ENCODE data around the gene APBB2.

Gene APBB2

DNA sequence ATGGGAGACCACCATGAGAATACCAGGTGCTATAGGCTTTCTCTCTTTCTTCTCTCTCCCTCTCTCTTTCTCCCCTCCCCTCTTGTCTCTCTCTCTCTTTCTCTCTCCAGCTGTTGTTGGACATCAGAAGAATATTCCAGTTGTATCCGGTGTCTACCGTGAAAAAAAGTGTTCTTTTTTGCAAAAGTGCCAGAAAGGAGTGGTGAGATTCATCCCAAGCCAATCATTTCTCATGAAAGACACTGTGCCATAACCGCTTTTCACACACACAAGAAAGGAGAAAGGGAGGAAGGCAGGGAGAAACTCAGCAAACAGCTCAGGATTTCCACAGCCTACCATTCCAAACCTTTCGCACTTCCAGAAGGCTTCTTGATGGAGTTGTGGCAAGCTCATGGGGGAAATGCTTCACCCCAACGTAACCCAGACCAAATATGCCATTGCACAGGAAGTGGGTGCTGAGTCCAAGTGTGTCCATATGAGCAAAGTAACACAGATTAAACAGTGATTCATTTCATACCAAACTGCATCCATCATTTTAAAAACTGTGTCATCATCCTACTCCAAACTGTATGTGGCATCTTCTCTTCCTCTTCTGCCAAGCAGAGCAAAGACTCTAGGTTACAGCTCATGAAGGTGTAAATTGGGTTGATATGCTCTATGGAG lies 224.0 kb downstream of the APBB2 start:
- in situ Hi-C loops (cut with MboI; ENCODE audit: low pct_unique_long_range_greater_than_20kb, low sequenced_read_pairs): loop anchor here (25.0 kb wide), 1 partner anchor 222 kb away; the partner anchor contains the start of gene APBB2

DNA sequence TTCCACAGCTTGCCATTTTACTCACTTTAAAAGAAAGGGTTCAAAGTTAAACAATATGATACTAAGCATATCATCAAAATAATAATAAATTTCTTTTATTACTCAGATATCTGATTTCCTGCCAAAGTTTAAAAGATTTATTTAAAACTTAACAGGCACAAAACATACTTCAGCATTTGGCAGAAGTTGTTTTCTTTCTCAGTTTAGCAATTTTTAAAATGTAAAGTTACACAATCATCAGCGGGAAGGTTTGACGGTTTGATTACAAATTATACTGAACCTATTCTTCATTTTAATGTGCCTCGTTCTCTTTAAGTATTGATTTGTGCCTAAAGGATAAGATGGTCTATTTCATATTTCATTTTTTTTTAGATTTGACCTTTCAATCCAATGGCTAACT lies 227.2 kb downstream of the APBB2 start:
- in situ Hi-C loops (cut with MboI; ENCODE audit: low pct_unique_long_range_greater_than_20kb, low sequenced_read_pairs): loop anchor here (25.0 kb wide), 1 partner anchor 225 kb away; the partner anchor contains the start of gene APBB2
- no peak for DNase-seq

More for the DNA sequence above, 224.0 kb downstream of the APBB2 start:
- DNase-seq: no peak

DNA sequence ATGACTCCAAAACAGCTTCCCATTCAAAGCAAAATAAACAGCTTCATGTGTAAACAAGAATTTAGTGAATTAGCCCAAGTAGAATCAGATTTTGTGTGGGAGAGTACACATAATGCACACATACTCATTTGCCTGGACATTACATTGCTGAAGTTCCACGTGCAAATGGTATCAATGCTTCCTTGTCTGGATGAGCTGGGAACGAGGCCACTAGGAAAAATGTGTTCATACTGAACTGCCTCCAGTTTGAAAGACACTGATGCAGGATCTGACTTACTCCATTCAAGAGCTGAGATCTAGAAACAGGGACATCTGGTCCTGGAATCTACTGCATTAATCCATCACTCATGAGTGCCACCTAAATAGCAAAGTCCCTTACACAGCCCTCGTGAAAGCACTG lies 228.0 kb downstream of the APBB2 start:
- DNase-seq: no peak
- in situ Hi-C loops (cut with MboI; ENCODE audit: low pct_unique_long_range_greater_than_20kb, low sequenced_read_pairs): loop anchor here (25.0 kb wide), 1 partner anchor 226 kb away; the partner anchor contains the start of gene APBB2

DNA sequence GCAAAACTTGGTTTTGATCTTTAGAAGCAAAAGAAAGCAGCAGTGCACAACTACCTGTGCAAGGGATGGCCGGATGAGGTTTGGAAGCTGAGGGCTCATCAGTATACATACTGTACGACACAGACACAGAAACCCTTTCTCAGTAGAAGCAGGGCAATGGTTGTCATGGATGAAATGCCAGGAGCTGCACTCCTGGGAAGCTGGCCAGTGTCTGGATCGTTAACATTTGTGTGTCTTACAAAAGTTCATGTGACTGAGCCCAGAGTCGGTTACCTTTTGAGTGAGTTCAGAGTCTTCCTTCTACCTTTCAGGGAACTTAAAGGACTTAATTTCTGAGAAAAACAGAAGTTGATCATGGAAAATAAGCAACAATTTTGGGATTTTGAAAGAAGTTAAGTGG lies 230.3 kb downstream of the APBB2 start:
- in situ Hi-C loops (cut with MboI; ENCODE audit: low pct_unique_long_range_greater_than_20kb, low sequenced_read_pairs): loop anchor here (25.0 kb wide), 1 partner anchor 228 kb away; the partner anchor contains the start of gene APBB2
- no peak for DNase-seq

DNA sequence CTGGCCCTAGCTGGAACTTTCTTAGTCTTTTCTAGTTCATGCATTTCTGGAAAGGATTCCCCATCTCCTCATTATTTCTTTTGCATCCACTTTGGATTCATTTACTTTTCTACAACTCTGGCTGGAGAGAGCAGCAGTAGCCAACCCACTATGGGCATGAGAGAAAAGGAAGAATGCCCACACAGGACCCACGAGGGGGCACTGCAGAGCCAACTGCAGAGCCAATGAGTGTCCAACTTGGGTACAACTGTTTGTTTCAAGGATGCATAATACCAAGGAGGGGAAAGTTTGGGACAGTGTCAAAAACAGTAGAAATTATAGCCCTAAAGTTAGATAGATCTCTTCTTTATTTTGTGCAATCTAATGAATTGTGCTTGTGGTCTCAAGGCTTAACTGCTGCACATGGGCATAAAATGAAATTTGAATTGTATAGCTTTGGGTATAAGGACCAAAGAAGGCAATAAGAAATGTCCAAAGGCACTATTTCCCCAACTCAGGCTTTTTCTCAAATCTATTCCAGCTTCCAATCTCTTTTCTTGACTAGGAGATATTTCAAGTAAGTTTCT lies 233.9 kb downstream of the APBB2 start:
- in situ Hi-C loops (cut with MboI; ENCODE audit: low pct_unique_long_range_greater_than_20kb, low sequenced_read_pairs): loop anchor here (25.0 kb wide), 1 partner anchor 232 kb away; the partner anchor contains the start of gene APBB2
- DNase-seq: peak; percentile 41

DNA sequence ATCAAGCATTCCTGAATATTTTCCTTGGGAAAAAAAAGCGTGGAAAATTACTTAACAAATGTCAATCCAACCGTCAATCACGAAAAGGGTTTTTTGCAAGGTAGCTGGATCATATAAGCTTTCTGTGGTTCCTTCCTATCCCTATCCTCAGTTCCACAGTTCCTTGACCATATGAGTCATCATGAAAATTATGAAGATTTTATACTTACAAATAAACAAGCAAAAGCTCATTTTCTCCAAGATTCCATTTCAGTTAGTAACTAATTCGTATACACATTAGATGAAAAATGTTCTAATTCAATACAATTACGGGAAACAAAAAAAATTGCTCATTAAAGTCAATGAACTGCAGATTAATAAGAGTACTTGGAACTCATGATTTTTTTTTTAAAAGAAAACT lies 235.8 kb downstream of the APBB2 start:
- no peak for DNase-seq
- in situ Hi-C loops (cut with MboI; ENCODE audit: low pct_unique_long_range_greater_than_20kb, low sequenced_read_pairs): loop anchor here (25.0 kb wide), 1 partner anchor 234 kb away; the partner anchor contains the start of gene APBB2

DNA sequence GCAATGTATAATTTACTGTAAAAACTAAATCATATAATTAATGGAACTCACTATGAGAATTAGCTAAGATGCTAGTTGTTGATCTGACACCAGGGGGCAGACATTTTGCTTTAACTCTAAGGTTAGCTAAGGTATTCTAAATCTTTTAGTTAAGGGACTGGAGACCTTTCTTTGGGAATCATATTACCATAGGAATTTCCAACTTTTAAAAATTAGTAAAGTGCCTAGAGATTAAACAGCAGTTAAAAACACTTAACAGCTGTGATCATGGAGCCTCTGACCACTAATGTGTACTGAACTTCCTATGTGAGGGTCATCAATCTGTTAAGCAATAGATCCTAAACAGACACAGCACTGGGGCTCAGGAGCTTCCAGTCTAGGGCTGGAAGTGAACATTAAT lies 238.0 kb downstream of the APBB2 start:
- DNase-seq: peak; percentile 49
- in situ Hi-C loops (cut with MboI; ENCODE audit: low pct_unique_long_range_greater_than_20kb, low sequenced_read_pairs): loop anchor here (25.0 kb wide), 1 partner anchor 236 kb away; the partner anchor contains the start of gene APBB2

DNA sequence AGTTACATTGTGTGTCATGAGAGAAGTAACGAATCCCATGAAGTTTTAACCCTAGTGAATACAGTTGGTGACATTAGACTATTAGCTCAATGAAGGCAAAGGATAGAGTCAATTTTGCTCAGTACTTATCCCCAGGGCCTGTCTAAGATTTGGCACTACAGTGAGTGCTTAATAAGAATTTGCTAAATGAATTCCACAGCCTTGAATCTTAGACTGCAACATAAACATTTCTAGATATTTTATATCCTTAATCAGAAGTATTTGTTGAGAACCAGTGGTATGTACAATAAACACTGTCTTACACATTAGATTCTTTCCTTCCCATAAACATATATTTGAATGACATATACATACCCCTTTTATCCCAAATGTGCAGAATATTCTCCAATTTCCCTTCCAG lies 241.6 kb downstream of the APBB2 start:
- in situ Hi-C loops (cut with MboI; ENCODE audit: low pct_unique_long_range_greater_than_20kb, low sequenced_read_pairs): no loop called here
- no peak for DNase-seq

DNA sequence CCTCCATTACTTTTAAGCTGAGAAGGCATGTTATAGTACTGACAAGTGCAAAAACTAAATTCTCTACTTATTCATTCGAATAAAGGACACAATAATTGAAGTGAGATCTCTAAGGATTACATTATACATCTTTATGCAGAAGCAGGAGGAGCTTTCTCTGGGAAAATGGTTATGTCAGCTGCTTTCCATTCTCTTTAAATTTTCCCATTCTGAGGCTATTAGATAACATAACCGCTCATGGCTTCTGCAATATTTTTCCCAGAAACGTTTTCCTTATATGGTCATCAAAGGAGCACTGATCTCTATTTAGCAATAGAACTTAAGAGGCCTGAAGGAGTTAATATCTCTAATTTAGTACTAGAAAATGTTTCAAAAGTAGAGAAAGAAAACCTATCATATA lies 243.0 kb downstream of the APBB2 start:
- DNase-seq: no peak
- in situ Hi-C loops (cut with MboI; ENCODE audit: low pct_unique_long_range_greater_than_20kb, low sequenced_read_pairs): no loop called here

DNA sequence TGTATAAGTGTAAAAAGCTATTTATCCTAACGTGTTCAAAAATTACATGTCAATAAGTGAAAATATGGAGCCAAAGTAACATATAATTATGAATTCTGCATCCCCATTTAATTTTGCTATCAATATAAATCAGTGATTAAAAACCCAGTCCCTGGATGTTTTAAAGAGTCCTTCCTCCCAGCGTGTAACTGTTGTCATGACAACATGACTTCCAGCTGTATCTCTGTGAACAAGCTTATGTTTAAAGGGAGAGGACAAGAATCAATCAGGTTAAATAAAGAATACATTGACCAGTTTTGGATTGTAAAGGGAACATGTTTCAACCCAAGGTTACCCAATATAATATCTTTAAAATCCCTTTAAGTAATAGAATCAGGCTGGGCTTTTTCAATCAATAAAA lies 244.8 kb downstream of the APBB2 start:
- DNase-seq: no peak
- in situ Hi-C loops (cut with MboI; ENCODE audit: low pct_unique_long_range_greater_than_20kb, low sequenced_read_pairs): no loop called here

DNA sequence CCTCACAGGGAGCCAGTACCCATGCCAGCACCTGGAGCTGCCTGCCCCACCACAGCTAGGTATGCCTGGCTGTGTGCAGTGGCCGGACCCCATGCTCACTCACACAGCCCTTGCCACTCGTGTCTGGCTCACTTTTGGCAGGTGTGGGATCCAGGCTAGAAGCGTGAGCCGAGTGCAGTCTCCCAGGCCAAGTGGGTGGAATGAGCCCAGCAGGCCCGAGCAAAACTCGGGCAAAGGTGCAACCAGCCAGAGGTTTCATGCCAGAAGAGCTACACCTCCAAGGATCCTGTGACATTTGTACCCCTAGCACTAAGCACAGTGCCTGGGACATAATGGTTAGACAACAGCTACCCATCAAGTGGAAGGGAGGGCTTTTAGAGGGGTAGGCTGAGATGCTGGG lies 246.8 kb downstream of the APBB2 start:
- in situ Hi-C loops (cut with MboI; ENCODE audit: low pct_unique_long_range_greater_than_20kb, low sequenced_read_pairs): no loop called here
- DNase-seq: no peak

DNA sequence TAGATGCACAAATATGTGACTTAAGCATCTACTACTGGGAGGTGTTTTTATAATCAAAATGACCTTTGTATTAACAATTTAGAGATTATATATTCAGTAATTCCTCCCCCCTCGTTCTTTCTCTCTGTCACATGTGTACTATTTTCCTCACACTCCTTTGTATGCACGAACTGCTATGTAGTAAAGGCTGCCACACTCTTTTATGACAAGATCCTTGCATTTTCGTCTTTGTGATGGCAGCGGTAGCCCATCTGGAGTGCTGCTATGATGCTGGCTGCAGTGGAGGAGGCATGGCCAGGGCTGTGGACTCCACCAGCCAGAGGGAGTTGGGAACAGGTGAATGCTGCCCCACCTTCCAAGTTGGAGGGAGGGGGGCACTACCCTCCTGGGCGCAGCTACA lies 248.3 kb downstream of the APBB2 start:
- in situ Hi-C loops (cut with MboI; ENCODE audit: low pct_unique_long_range_greater_than_20kb, low sequenced_read_pairs): no loop called here
- no peak for DNase-seq

DNA sequence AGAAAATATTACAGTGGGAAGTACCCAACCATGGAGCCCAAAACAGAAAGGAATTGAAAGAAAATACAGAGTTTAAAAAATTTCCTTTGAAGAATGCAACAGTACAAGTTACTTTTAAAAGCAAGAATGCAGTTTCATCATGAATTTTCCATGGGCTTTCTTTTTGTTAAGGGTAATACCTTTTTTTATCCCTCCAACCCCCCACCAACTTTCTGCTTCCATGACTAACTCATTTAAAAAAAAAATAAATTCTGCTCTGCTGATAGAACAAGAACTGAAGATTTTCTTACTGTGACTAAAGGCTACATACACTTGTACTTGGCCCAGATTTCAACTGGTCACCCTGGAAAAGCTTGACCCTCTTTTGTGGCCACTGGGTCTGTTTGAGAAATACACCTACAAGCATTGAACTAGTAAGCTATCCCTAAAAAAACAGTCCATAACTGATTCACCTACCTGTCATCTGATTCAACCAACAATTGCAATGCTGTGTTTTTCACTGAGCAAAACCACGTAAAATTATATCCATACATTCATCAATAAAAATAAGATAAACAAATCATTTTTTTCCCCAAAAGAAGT lies 250.4 kb downstream of the APBB2 start:
- no peak for DNase-seq
- in situ Hi-C loops (cut with MboI; ENCODE audit: low pct_unique_long_range_greater_than_20kb, low sequenced_read_pairs): no loop called here

DNA sequence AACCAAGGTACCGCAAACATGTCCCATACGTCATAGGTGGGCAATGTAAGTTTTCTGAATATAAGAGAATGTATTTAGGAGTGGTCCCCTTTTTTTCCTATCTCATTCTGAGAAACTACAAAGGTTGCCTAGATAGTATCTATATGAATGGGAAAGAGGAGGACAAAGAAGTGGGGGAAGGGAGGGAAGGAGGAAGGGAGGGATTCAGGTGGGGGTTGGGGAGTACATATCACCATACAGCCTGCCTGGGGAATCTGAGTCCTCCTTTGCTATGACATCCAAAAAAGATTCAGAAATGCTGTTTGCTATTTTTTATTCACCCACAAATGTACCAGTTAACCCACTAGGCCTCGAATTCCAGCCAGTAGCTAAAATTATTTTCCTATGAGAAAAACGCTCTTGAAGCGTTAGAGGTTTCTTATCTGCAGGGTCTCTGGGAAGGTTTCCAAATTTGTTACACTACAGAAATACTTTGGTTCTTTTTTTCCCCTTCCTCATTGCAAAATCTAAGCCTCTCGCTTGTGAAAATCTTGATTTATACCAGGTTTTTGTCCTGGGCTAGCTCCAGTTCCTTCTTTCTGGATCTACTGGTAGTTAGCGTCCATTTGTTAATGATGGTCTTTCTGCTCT lies 251.7 kb downstream of the APBB2 start:
- no peak for DNase-seq
- in situ Hi-C loops (cut with MboI; ENCODE audit: low pct_unique_long_range_greater_than_20kb, low sequenced_read_pairs): no loop called here

DNA sequence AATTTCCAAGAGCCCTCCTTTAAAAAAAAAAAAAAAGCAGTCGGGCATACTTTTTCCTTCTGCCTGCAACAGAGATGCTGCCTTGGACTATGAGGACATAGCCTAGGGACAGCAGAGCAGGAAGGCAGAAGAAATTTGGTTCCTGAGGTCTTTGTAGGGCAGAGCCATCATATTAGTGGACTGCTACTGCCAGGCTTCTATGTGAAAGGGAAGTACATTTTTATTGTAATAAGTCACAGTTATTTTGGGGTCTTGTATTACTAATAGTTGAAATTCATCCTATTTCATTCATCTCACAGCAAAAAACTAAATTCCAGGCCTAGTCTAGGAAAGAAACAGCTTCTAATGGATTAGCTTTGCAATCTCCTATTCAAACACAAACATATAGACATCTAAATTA lies 253.4 kb downstream of the APBB2 start:
- in situ Hi-C loops (cut with MboI; ENCODE audit: low pct_unique_long_range_greater_than_20kb, low sequenced_read_pairs): no loop called here

DNA sequence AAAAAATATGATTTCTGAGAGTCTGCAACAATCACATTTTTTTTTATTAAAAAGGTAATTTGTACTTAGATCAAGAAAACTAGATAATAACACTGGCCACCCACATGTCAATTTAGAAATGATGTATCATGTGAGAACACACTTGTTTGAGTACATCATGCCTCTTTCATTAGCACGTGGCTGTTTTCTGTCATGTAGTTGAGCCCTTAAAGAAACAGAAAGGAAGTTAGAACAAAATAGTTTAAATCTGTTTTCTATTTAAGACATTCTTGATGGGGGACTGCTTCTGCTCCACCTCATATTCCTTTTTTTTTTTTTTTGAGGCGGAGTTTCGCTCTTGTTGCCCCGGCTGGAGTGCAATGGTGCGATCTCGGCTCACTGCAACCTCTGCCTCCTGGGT lies 257.1 kb downstream of the APBB2 start:
- in situ Hi-C loops (cut with MboI; ENCODE audit: low pct_unique_long_range_greater_than_20kb, low sequenced_read_pairs): no loop called here
- no peak for DNase-seq

More for the DNA sequence above, 253.4 kb downstream of the APBB2 start:
- DNase-seq: no peak

DNA sequence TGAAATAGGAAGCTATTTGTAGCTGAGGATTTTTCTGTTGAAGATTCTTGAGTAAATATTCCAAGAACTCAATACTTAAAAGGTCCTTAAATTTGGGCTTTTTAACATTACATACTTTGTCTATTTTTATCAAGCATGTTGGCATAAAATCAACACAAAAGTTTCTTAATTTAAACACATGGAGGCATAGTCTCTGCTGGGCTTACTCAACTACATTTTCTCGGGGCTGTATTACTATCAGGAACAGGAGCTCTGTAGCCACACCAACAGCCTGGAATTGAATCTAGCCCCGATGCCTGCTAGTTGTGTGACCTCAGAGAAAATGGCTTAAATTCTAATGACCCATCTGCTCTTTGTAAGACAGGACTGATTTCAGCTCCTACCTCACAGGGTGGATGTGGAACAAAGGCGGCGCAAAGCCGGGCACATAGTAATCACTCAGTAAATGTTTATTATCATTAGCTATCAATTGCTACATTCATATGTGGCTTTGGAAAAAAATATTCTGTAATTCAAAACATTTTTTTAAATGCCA lies 257.6 kb downstream of the APBB2 start:
- in situ Hi-C loops (cut with MboI; ENCODE audit: low pct_unique_long_range_greater_than_20kb, low sequenced_read_pairs): no loop called here
- DNase-seq: no peak

DNA sequence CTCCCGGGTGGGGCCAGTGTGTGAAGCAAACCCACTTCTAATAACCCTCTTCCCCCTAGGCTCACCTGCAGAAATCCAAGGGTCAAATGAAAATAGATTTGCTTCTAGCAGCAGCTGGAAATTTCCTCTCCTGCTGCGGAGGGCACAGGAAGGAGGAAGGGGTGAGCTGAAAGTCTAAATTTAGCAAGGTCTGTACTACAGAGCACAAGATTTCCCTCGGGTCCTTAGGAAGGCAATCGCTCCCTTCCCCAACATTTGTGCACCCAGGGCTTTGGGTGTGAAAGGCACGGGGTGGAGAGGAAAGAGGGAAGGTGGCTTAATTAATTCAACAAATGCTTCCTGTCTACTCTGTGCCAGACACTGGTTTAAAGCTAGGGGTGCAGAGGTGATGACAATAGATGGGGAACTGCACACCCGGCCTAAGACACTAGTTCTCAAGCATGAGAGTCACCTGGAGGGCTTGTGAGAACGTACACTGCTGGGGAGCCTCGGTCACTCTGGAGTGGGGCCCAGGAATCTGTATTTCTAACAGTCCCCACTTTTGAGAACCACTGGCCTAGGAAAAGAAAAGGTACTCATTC lies 260.2 kb downstream of the APBB2 start:
- in situ Hi-C loops (cut with MboI; ENCODE audit: low pct_unique_long_range_greater_than_20kb, low sequenced_read_pairs): no loop called here
- DNase-seq: no peak

Measured in KBM-7 (cell line).